ENCODE measurements around the gene CD302.
"Not testable (repeated sequence)": the region's sequence is repeated elsewhere in the genome, so short reads cannot be mapped to it uniquely, and the experiment has no call there.

Gene CD302

DNA sequence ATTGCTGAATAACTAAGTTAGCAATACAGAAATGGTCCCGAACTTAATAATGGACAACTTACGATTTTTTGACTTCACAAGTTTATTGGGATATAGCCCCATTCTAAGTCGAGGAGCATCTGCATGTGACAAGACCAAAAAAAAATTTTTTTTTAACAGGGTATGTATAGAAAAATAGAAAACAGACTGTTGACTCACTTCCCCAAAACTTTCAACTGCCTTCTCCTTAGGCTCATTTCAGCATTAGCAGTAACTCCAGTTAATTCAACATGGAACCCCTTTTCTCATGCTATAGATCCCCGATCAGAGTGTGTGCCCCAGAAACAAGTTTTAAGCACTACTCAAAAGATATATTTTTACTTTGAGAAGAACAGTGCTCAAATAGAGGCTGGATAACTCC is 5.4 kb downstream of the CD302 start:
- DNase-seq: no peak

DNA sequence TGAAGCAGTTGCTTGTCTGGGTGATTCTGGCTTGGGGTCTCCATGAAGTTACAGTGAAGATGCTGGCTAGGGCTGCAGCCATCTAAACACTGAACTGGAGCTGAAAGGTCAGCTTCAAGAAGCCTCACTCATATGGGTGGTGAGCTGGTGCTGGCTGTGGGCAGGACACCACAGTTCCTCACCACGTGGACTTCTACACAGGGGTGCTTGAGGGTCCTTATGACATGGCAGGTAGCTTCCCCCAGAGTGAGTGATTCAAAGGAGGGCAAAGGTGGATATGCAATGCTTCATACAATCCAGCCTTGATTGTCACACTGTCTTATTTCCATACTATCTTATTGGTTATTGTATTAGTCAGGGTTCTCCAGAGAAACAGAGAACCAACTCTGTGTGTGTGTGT is 6.0 kb downstream of the CD302 start:
- DNase-seq: no peak

DNA sequence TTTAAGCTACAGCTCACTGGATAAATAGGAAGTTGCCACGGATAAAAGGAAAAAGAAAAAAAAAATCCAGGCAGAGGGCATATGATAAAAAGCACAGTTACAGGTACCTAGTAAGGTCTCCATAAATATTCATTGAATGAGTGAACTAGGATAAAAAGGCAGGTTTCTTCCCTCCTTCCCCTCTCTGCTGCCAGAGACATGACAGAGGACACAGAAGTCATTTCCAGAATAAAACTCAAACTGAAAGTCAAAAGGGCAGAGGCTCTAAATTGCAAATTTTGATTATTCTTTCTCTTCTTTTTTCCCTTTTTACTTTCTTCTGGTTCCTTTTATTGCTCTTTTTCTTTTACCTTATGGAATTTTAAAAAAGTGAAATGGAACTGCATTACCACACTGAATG is 7.7 kb downstream of the CD302 start:
- DNase-seq: no peak

DNA sequence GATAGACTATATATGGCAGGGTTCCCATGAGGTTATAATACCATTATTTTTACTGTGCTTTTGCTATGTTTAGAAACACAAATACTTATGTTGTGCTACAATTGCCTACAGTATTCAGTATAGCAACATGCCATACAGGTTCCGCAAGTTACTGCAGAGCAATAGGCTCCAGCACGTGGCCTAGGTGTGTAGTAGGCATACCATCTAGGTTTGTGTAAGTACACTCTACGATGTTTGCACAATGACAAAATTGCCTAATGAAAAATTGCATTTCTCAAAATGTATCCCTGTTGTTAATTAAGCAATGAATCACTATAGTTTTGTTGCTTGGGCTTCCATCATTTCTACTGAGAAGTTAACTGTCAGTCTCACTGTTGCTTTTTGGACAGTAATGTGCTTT is 9.8 kb downstream of the CD302 start:
- no peak for DNase-seq

DNA sequence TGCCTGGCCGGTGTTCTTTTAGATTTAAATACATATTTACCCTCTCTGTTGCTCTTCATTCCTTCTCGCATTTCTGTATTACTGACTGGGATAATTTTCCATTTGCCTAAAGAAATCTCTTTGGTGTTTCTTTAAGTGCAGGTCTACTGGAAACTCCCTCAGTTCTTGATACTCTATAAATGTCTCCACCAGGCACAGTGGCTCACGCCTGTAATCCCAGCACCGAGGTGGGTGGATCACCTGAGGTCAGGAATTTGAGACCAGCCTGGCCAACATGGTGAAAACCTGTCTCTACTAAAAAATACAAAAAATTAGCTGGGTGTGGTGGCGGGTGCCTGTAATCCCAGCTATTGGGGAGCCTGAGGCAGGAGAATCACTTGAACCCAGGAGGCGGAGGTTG is 10.4 kb downstream of the CD302 start:
- not testable (repeated sequence) for DNase-seq

DNA sequence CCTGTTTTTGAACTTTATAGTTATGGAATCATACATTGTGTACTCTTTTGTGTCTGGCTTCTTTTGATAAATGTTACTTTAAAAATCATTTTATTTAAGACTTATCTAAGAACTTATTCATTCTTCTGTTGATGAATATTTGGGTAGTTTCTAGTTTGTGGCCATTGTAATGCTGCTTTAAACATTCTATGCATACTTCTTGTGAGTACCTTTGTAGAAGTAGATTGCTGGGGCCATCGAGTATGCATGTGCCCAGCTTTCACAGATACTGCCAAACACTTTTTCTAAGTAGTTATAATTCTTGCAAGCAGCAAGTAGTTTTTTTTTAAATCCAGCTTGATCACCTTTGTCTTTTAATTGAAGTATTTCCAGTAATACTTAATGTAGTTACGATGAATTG is 11.1 kb downstream of the CD302 start:
- no peak for DNase-seq

DNA sequence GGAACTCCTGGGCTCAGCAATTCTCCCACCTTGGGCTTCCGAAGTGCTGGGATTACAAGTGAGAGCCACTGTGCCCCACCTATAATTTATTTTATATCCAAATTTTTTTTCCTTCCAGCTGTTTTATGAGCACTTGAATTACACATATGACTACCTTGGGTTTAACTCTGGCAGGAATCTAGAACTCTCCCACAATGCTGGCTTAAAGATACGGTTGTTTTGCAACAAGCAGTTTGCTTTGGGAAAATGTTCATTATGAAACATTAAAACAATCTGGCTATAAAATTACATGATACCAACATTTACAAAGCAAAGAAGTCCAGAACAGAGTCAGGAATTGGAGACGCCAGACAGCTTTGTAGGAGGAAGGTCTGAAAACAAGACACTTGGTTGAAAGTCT is 12.8 kb downstream of the CD302 start:
- DNase-seq: no peak

DNA sequence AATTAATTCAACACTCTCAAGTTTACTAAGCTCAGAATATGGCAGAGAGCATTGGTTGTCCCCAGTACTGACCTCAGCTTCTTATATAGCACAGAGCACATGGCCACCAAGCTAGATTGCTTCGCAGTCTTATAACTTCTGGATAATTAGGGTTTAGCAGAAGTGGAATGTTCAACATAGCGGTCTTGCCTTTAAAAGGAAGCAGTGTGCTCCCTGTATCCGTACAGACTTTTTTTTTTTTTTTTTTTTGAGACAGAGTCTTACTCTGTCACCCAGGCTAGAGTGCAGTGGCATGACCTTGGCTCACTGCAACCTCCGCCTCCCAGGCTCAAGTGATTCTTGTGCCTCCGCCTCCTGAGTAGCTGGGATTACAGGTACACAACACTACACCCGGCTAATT is 13.3 kb downstream of the CD302 start:
- not testable (repeated sequence) for DNase-seq

DNA sequence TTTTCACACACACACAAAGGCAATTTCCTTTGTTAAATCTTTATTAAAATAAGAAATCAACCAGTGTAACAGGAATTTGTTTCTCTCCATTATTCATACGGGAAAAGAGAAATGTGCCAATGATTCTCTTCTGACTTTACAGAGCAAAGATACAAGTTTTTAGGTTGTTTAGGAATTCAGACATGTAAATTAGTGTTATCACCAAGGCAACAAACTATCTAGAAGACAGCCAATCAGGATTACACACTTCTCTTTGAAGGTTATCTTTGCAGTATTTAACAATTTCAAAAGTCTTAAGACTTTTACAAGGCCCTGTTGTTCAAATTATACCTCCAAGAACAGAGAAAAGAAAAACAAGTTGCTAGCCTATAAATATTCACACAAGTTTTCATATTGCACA is 14.5 kb downstream of the CD302 start:
- DNase-seq: no peak

DNA sequence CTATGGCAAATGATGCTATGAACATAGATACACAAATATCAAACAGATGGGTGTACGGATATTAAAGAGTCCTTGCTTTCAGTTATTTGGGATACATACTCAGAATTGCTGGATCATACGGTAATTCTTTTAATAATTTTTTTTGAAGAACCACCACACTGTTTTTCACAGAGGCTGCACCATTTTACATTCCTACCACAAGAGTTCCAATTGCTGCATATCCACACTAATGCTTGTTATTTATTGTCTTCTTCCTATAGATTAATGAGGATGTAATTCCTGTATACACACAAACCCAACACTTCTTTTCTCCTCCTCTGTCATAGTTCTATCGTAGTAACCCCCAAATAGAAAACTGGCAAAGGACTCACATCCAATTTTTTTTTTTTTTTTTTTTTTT is 21.7 kb downstream of the CD302 start:
- DNase-seq: no peak

DNA sequence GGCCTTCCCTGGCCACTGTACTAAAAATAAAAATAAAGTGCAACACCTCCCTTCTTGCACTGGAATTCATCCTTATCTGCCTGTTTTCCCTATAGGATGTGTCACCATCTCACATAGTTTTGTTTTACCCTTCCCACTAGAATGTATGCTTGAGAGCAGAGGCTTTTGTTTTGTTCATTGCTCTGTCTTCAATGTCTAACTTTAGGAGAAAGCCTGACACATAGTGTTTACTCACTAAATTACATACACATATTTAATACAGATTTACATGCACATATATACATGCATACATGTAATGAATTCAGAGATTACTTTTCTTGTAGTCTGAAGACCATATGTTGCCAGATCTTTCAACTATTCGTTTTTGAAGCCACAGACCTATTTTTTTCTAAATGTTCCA is 23.0 kb downstream of the CD302 start:
- no peak for DNase-seq

DNA sequence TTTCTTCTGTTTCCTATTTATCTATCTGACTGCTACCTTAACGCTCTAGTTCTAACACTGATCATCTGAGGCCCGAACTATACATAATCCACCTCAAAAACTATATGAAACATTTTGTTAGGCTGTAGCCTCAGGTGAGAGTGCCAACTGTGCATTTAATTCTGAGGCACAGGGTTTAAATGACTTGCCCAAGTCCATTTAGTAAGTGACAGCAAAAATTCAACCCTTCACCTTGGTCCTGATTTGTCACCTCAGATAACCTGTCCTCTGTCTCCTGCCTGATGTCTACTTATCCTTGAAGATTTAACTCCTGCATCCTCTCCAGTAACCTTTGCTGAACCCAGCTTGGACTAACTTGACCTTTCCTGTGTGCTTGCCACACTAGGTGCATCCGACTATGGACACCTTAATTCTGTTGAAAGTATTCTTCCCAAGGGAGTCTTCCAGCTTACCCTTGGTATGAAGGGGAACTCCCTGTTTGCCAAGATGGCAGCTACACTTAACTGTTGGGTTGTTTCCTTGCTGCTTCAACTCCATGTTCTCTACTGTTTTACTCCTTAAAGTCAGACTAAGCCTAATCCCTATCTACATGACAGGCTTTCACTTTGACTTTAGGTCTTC is 23.5 kb downstream of the CD302 start:
- no peak for DNase-seq

DNA sequence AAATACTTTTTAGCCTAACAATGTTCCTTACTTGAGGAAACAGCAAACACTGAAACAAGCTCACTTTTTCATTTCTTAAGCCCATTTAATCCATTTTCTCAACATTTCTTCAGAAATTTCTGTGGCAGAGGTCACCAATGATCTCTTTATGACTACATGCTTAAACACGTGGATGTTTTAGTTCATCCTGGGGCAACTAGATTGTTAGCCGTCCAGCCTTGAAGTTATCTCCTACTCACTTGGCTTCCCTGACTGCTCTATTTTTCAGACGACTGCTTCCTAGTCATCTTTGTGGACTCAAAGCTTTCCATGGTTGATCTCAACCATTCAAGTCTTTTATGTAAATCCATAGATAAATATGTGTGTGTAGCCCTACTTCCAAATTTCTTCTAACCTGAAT is 24.1 kb downstream of the CD302 start:
- no peak for DNase-seq

DNA sequence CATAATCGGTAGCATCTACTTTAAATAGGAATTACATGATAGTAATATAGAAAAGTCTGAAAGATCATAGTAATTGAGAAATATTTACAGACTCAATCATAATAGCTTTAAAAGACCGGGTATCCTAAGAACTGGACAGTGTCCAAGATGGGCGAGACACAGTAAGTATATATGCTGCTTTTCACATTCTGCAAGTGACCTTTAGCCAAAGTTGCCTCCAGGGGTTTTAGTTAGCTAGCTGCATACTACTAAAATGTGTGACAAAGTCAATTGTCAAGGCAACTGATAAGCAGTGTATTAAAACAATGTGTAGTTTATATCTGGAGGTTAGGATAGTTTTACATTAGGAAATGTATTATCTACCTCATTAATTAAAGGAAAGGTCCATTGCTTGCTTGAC is 24.6 kb downstream of the CD302 start:
- DNase-seq: no peak

DNA sequence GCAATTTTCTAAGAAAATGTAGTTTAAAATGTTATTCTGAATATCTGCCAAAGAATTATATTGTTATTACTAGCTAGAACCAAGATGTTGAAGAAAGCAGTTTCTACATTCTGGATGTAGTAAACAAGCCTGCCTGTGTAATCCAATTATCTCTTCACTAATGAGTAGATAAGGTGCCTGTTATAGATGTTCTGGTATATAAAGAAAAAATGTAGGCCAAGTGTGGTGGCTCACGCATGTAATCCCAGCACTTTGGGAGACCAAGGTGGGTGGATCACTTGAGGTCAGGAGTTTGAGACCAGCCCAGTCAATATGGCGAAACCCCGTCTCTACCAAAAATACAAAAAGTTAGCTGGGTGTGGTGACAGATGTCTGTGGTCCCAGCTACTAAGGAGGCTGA is 28.9 kb downstream of the CD302 start:
- no peak for DNase-seq

DNA sequence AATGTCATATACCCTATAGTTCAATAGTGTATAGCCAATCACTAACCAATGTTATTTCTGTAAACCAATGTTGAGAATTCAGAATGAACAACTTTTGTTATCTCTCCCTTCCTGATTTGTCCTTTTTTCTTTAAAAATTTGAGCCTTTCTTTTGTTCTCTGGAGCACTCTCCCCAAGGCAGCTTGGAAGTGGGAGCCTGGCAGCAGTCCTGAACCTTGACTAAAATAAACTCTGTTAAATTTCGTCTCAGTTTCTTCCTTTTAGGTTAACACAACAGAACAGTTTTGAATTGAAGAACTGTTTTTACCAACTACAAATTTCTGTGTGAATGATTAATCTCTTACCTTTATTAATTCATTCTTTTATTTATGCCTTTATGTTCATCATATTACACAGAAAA is 35.9 kb downstream of the CD302 start:
- no peak for DNase-seq

DNA sequence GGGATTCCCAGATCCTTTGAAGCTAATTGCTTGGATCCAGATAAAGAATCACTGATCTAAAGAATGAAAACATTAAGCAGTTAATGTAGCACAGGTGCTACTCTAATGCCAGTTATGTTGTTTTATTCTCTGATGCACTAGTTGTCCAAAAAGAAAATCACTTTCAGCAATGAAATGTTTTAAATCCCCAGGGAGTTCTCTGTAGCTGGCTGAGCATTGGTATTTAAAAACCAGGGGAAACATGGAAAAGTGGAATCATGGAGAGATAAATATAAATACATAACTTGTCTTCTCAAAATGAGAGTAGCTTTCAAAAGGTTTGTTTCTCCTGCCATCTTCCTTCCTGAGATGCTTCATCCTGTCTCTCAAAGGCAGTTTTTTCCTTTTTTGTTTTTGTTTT is 37.7 kb downstream of the CD302 start:
- DNase-seq: no peak

DNA sequence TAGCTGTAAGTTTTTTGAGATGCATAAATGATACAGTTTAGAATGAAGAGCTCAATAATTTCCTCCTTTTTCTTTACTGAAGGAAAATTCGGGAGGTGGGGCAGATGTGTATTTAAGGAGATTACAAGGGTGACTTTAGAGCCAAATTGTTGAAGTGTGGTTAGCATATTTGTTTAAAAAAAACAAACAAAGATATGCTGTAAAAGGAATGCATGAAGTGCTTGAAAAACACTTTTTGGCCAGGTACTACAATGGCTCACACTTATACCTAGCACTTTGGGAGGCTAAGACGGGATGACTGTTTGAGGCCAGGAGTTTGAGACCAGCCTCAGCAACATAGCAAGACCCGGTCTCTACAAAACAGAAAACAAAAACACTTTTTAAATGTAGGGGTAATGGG is 38.4 kb downstream of the CD302 start:
- no peak for DNase-seq

DNA sequence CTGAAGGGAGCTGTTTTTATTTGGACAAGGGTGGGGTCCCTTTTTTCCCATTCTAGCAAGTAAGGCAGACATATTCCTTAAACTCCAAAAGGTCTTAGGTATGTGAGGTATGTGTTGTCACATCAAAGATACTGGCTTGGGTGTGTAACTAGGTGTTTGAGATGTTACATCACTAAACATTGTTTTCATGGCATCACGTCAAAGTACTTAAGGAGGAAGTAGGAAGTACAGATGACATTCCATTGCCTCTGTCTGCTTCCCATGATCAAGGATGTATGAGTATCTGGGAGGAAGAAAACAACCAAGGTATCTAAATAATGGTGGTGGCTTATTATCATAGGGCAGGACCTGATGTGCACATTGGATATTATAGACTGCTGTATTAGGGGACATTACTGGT is 39.3 kb downstream of the CD302 start:
- DNase-seq: no peak

DNA sequence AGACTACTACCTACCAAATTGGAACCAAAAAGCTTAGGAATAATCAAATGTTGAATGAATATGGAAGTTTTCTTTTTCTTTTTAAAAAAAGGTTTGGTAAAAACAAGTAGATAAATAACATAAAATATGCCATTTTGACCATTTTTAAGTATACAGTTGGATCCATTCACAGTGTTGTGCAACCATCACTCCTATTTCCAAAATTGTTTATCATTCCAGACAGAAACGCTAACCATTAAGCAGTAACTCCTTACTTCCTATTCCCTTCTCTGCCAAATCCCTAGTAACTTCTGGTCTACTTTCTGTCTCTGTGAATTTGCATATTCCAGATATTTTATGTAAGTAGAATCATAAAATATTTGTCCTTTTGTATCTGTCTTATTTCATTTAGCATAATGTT is 39.8 kb downstream of the CD302 start:
- DNase-seq: no peak

DNA sequence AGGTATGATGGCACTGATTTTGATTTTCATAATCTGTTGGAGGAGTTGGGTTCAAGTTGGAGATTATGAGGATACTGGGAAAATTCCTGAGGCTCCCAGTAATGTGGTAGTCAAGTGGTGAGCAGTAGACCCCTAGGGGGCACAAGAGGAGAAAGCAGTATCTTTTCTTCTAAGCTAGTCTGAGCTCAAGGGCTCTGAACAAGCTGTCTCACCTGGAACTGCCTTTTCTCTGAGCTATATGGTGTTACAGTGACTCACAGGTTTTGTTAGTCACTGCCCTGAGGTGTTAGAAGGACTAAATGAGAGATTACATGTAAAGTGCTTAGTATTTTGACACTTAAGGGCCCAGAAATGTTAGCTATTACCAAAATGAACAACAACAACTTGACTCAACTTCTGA is 42.2 kb downstream of the CD302 start:
- no peak for DNase-seq

DNA sequence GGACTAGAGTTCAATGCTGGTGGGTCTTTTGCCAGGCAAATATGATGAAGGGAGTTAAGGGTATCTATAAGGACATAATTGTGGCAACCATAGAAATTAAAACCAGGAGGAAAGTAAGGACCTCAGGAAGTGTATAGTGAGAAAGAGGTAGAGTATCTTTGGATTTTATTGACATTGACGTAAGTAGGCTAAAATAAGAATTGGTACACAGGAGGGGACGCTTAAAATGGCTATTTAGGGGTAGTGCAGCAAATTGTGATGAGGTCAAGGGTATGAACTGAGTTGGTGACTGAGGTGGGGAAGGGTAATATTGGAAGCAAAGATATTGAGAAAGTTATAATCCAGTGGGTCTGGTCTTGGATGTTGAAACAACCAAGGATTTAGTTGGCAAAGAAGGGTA is 43.0 kb downstream of the CD302 start:
- DNase-seq: no peak

DNA sequence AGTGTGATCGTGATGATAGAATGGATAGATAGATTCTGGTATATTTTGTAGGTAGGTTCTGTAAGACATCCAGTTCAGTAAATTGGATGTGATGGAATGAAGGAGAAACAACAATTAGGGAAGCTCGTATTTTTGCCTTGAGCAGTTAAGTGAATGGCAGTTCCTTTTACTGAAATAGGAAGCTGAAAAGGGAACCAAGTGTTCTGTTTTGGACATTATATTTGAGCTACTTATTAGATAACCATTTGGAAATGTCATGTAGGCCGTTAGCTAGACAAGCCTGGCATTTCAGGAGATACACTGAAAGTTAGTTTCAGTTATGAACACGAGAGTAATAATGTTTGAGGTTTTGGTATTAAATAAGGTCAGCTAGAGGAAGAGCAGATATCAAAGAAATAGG is 44.2 kb downstream of the CD302 start:
- DNase-seq: peak; percentile 26

DNA sequence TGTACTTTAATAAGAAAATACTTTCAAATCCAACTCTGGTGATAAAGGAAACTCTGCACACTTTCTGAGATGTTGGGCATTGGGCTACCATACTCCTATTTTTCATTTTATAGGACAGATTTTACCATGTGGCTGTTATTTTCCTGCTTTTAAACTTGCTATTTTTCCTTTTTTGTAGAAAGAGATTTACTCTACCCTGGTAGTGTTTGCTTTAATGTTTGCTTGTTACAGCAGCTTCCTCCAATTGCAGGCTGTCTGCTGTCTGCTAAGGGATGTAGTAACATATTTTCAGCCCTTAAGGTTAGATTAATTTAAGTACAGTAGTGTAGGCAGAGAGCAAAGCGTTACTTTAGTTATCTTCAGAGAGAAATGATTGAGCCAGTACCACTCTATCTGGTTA is 47.1 kb downstream of the CD302 start:
- no peak for DNase-seq

DNA sequence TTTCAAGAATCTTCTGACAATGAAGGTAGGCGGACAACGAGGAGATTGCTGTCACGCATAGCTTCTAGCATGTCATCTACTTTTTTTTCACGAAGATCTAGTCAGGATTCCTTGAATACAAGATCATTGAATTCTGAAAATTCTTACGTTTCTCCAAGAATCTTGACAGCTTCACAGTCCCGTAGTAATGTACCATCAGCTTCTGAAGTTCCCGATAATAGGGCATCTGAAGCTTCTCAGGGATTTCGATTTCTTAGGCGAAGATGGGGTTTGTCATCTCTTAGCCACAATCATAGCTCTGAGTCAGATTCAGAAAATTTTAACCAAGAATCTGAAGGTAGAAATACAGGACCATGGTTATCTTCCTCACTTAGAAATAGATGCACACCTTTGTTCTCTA is 49.9 kb downstream of the CD302 start:
- DNase-seq: no peak

DNA sequence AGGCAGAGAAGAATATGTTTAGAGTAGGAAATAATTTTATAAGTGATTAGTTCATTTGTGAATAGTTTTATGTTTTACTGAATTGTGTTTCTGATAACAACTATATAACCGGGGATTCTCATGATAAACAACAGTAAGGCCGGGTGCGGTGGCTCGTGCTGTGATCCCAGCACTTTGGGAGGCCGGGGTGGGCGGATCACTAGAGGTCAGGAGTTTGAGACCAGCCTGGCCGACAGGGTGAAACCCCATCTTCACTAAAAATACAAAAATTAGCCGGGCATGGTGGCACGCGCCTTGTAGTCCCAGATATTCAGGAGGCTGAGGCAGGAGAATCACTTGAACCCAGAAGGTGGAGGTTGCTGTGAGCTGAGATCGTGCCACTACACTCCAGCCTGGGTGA is 52.8 kb downstream of the CD302 start:
- DNase-seq: not testable (repeated sequence)

Measured in GDM1 (cell line).